K562 (cell line): ENCODE data around the gene EIF4E1B. TPM values are rescaled to one million over a fixed set of nuclear protein-coding genes. Genes with fewer than 3 reads are reported as not detected.

ENCODE experiments used
- CBX3 ChIP-seq, 2 experiments: IDR thresholded peaks; 1 replicate in 1 of 2; 2 replicates in 1 of 2; pipeline ENCODE4 v1.6.1; 2012; ENCODE audit warnings: inconsistent platforms in 2 of 2, low read length in 2 of 2, borderline replicate concordance in 1 of 2, control low read depth in 1 of 2
- ELK3 ChIP-seq: fragments of 450-650 bp; formaldehyde crosslinking; IDR thresholded peaks from 2 replicates; pipeline ENCODE4 v1.4.0; 2020; ENCODE audit warnings: mild to moderate bottlenecking
- FOXA1 ChIP-seq: fragments of 450-650 bp; IDR thresholded peaks from 2 replicates; pipeline ENCODE4 v1.6.1; 2016; ENCODE audit warnings: mild to moderate bottlenecking, borderline replicate concordance
- LCOR ChIP-seq: sonication (generic); formaldehyde crosslinking; IDR thresholded peaks from 2 replicates; pipeline ENCODE4 v1.8.0; 2022; ENCODE audit warnings: mild to moderate bottlenecking, missing genetic modification reagents
- MTA3 ChIP-seq: fragments of 450-650 bp; formaldehyde crosslinking; IDR thresholded peaks from 2 replicates; pipeline ENCODE4 v1.6.1; 2017; ENCODE audit warnings: mild to moderate bottlenecking, borderline replicate concordance
- NFE2L1 ChIP-seq: fragments of 450-650 bp; IDR thresholded peaks from 2 replicates; pipeline ENCODE4 v1.6.1; 2016; ENCODE audit warnings: missing genetic modification characterization, low read depth, mild to moderate bottlenecking, missing compliant biosample characterization, moderate library complexity, borderline replicate concordance
- TEAD1 ChIP-seq, 2 experiments: fragments of 450-650 bp in 1 of 2; sonication (generic) in 1 of 2; formaldehyde crosslinking; IDR thresholded peaks; 2 replicates each; pipeline versions ENCODE4 v1.4.0 to v1.8.0; 2020 to 2022; ENCODE audit warnings: mild to moderate bottlenecking in 2 of 2, missing genetic modification reagents in 1 of 2
- USF2 ChIP-seq: sonication (generic); formaldehyde crosslinking; IDR thresholded peaks from 2 replicates; pipeline ENCODE4 v1.5.0; 2020; ENCODE audit warnings: missing genetic modification reagents
- ZHX1 ChIP-seq: fragments of 150-350 bp; conservative IDR thresholded peaks from 2 replicates; pipeline ENCODE4 v1.6.1; 2014; ENCODE audit warnings: low read length
- ZNF197 ChIP-seq: fragments of 200-800 bp; sonication (Bioruptor generic); IDR thresholded peaks from 2 replicates; pipeline ENCODE4 v1.6.1; 2016; ENCODE audit warnings: low read depth, missing genetic modification characterization, missing compliant biosample characterization
- ZNF444 ChIP-seq: fragments of 250-450 bp; sonication (Bioruptor Pico); IDR thresholded peaks from 2 replicates; pipeline ENCODE4 v1.4.0; 2020; ENCODE audit warnings: mild to moderate bottlenecking, moderate library complexity
- ZNF511 ChIP-seq: sonication (generic); formaldehyde crosslinking; IDR thresholded peaks from 2 replicates; pipeline ENCODE4 v1.8.0; 2022; ENCODE audit warnings: mild to moderate bottlenecking, missing genetic modification reagents
- polyA plus RNA-seq, 8 experiments: library from polyadenylated mRNA; depleted of rRNA in 4 of 8; stranded (reverse) in 5 of 8; unstranded in 3 of 8; fragments of >200 nt; fragmentation: Nextera tagmentation in 2 of 8; fragmentation: Illumina TruSeq in 1 of 8; extraction: Ambion mirVana in 2 of 8; extraction: Trizol in 1 of 8; gene quantifications; 2 replicates each; pipeline versions ENCODE4 v1.2.1 to v1.2.3, GENCODE V29; 2011 to 2014; ENCODE audit warnings: inconsistent platforms in 1 of 8, missing spikeins in 1 of 8
- total RNA-seq, 7 experiments: library from RNA; depleted of rRNA in 6 of 7; stranded (reverse); fragments of >200 nt in 6 of 7; fragmentation: Illumina TruSeq in 2 of 7; extraction: Trizol in 2 of 7; gene quantifications; 2 replicates each; pipeline versions ENCODE4 v1.2.1 to v1.2.3, GENCODE V29; 2011 to 2021; ENCODE audit warnings: low replicate concordance in 1 of 7
- TF ChIP-seq, protein P1 (sequence below), 2 experiments: fragments of 150-350 bp in 1 of 2; IDR thresholded peaks; 2 replicates each; pipeline ENCODE4 v1.6.1; 2012 to 2016; ENCODE audit warnings: low read depth in 2 of 2, low read length in 2 of 2, mild to moderate bottlenecking in 1 of 2, moderate library complexity in 1 of 2
- TF ChIP-seq, protein P2 (sequence below): fragments of 450-650 bp; IDR thresholded peaks from 2 replicates; pipeline ENCODE4 v1.6.1; 2016; ENCODE audit warnings: low read depth, mild to moderate bottlenecking, moderate library complexity

The EIF4E1B gene
- total and polyA plus RNA-seq, 9 of the 15 experiments (the other 6 are each of a cell fraction or from before 2014, with no cell fraction given), result not detected

DNA sequence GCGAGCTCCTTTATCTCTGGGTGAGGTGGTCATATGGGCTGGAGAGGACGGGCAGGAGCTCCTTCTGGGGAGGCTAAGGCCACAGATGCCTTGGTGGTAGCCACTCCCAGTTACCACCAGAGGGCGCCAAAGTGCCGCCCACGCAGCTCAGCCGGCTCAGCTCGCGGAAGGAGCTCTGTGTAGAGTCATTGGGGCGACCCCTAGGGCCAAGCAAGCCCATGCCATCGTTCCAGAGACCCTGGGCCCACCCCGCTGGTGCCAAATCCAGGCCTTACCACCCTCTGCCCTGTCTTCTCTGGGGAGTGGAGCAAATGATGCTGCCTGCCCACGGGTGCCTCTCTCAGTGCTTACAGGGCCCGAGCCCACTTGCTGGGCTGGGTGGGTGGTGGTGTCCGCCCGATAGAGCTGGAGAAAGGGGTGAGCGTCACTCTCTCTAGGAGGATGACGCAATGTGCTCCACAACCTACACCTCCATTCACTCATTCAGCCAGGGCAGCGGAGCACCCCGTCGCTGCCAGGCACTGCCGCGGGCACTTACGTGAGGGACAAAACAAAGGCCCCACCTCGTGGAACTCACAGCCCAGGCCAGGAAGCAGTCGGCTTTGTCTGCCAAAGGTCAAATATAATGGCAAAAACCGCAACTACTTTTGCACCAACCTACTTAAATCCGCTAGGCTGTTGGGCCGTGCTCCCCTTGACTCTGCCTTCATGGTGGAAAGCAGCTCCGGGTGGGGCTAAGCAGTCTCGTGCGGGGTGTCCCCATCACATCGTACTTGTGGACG, 30.6 kb downstream of the EIF4E1B start (continued):
- no peak for TF ChIP-seq ZNF444 (CRISPR knock-in tag)
- TF ChIP-seq, protein P1, sequence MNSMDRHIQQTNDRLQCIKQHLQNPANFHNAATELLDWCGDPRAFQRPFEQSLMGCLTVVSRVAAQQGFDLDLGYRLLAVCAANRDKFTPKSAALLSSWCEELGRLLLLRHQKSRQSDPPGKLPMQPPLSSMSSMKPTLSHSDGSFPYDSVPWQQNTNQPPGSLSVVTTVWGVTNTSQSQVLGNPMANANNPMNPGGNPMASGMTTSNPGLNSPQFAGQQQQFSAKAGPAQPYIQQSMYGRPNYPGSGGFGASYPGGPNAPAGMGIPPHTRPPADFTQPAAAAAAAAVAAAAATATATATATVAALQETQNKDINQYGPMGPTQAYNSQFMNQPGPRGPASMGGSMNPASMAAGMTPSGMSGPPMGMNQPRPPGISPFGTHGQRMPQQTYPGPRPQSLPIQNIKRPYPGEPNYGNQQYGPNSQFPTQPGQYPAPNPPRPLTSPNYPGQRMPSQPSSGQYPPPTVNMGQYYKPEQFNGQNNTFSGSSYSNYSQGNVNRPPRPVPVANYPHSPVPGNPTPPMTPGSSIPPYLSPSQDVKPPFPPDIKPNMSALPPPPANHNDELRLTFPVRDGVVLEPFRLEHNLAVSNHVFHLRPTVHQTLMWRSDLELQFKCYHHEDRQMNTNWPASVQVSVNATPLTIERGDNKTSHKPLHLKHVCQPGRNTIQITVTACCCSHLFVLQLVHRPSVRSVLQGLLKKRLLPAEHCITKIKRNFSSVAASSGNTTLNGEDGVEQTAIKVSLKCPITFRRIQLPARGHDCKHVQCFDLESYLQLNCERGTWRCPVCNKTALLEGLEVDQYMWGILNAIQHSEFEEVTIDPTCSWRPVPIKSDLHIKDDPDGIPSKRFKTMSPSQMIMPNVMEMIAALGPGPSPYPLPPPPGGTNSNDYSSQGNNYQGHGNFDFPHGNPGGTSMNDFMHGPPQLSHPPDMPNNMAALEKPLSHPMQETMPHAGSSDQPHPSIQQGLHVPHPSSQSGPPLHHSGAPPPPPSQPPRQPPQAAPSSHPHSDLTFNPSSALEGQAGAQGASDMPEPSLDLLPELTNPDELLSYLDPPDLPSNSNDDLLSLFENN (IDR thresholded peaks at IDR 0.05; ENCODE audit: low read depth in 2 of 2, low read length in 2 of 2), result no peak
- TF ChIP-seq ELK3, result no peak
- TF ChIP-seq CBX3 (IDR thresholded peaks at IDR 0.05; ENCODE audit: borderline replicate concordance in 1 of 2, low read length in 2 of 2), result no peak
- no peak for TF ChIP-seq ZHX1
- no peak for TF ChIP-seq FOXA1
- TF ChIP-seq TEAD1 (CRISPR knock-in tag; IDR thresholded peaks at IDR 0.05), result peak in 1 of 2 experiments; percentile 30; a peak in 1 of 4 replicates
- no peak for TF ChIP-seq NFE2L1
- no peak for TF ChIP-seq ZNF197 (CRISPR knock-in tag)
- TF ChIP-seq, protein P2, sequence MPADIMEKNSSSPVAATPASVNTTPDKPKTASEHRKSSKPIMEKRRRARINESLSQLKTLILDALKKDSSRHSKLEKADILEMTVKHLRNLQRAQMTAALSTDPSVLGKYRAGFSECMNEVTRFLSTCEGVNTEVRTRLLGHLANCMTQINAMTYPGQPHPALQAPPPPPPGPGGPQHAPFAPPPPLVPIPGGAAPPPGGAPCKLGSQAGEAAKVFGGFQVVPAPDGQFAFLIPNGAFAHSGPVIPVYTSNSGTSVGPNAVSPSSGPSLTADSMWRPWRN, result no peak
- no peak for TF ChIP-seq LCOR (CRISPR knock-in tag)
- TF ChIP-seq USF2, result no peak
- peak; percentile 27; the same call in 1 of the 2 replicates for TF ChIP-seq MTA3
- TF ChIP-seq ZNF511 (CRISPR knock-in tag), result 0 out of 2 replicates have a peak, but pooled peaks have one; percentile 21
